DOHH2 (cell line): ENCODE measurements around the gene AK8.

ENCODE experiments used
- H3F3A ChIP-seq: fragments of 200-600 bp; sonication (generic), shearing (Covaris generic); 2 replicates; pipeline ENCODE4 v1.6.0; 2016; ENCODE audit warnings: antibody characterized with exemption, mild to moderate bottlenecking; ENCODE audit not compliant: control insufficient read depth, insufficient read depth
- H3K27ac ChIP-seq: fragments of 200-600 bp; sonication (generic); 2 replicates; pipeline ENCODE4 v1.5.1; 2014; ENCODE audit warnings: low read depth, mild to moderate bottlenecking, low read length, moderate library complexity
- H3K27me3 ChIP-seq: fragments of 200-600 bp; sonication (generic); 2 replicates; pipeline ENCODE4 v1.6.1; 2014; ENCODE audit warnings: mild to moderate bottlenecking, low read length, mixed read lengths; ENCODE audit not compliant: control insufficient read depth
- H3K36me3 ChIP-seq: fragments of 200-600 bp; sonication (generic); 2 replicates; pipeline ENCODE4 v1.6.1; 2014; ENCODE audit warnings: mild to moderate bottlenecking, low read length, moderate library complexity, mixed read lengths; ENCODE audit not compliant: control insufficient read depth
- H3K4me1 ChIP-seq: fragments of 200-600 bp; sonication (generic); 2 replicates; pipeline ENCODE4 v1.6.1; 2014; ENCODE audit warnings: mild to moderate bottlenecking, low read length, mixed read lengths; ENCODE audit not compliant: control insufficient read depth
- H3K4me2 ChIP-seq: fragments of 200-600 bp; sonication (generic); 2 replicates; pipeline ENCODE4 v1.6.0; 2014; ENCODE audit warnings: mild to moderate bottlenecking, low read length, moderate library complexity
- H3K4me3 ChIP-seq: fragments of 200-600 bp; sonication (generic); 2 replicates; pipeline ENCODE4 v1.5.1; 2014; ENCODE audit warnings: mild to moderate bottlenecking, low read length, mixed read lengths
- H3K79me2 ChIP-seq: fragments of 200-600 bp; sonication (generic); 2 replicates; pipeline ENCODE4 v1.6.1; 2014; ENCODE audit warnings: mild to moderate bottlenecking, low read length, mixed read lengths; ENCODE audit not compliant: control insufficient read depth
- H3K9me2 ChIP-seq: fragments of 200-600 bp; sonication (generic); replicated peaks from 2 replicates; pipeline ENCODE4 v1.6.1; 2014; ENCODE audit warnings: mild to moderate bottlenecking, low read length, mixed read lengths; ENCODE audit not compliant: control insufficient read depth
- H3K9me3 ChIP-seq: fragments of 200-600 bp; sonication (generic); 2 replicates; pipeline ENCODE4 v1.6.1; 2014; ENCODE audit warnings: antibody characterized with exemption, low read length, mixed read lengths; ENCODE audit not compliant: control insufficient read depth, insufficient read depth
- H4K20me1 ChIP-seq: fragments of 200-600 bp; sonication (generic); 2 replicates; pipeline ENCODE4 v1.6.0; 2014; ENCODE audit warnings: low read depth, mild to moderate bottlenecking, antibody characterized with exemption, low read length, moderate library complexity; ENCODE audit not compliant: control insufficient read depth, insufficient read depth
- EZH2phosphoT487 ChIP-seq: fragments of 200-600 bp; sonication (generic); IDR thresholded peaks from 2 replicates; pipeline ENCODE4 v1.6.1; 2017; ENCODE audit warnings: borderline replicate concordance, mild to moderate bottlenecking, antibody characterized with exemption, low read length, moderate library complexity, mixed read lengths
- TF ChIP-seq, protein P1 (sequence below): fragments of 200-600 bp; sonication (generic); IDR thresholded peaks from one replicate; pipeline ENCODE4 v1.5.1; 2014; ENCODE audit warnings: antibody characterized with exemption, mild to moderate bottlenecking, low read depth, low read length; ENCODE audit not compliant: poor library complexity, severe bottlenecking

Gene AK8

DNA sequence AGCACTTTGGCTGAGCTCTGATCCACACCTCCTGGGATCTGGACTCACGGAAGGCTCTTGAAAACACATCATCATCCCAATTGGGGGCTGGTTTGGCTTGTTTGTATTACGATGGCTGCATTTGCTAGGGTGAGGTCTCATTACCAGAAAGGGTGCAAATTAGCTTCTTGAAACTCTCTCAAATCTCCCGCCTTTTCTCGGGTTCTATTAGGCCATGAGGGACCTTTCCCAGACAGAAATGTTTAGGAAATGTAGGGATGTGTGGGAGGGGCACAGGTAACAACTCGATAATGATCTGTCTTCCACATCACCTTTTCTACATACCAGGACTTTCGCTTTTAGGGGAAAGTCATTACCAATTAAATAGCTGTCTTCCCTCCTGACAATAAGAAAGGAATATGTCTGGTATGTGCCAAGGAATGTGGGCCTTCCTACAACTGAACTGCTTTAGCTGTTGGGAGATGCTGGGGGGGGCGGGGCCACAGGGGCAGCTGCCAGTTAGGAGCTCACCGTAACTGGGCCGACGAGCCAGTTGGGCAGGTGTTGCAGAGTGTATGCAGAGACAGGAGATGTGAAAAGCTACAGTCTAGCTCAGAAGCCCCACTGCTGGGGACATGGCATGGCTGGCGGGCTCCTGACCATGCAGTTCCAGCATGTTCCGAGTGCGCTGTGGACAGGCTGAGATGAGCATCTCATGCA lies 71.2 kb downstream of the AK8 start:
- Histone ChIP-seq H3K27ac (no peak overlapping the region), H3K36me3 (no peaks in the 10 kb centered on the region), H3K9me2 (no peaks in the 10 kb centered on the region), H3K9me3 (no peaks in the 10 kb centered on the region), H3K4me3 (no peak overlapping the region), H3K4me2 (no peak overlapping the region), H4K20me1 (no peaks in the 10 kb centered on the region), H3K4me1 (peaks cover 20% of the 10 kb centered on the region), H3K79me2 (no peaks in the 10 kb centered on the region), H3F3A (no peaks in the 10 kb centered on the region), H3K27me3 (no peaks in the 10 kb centered on the region; the same call in 1 of the 2 replicates)
- TF ChIP-seq, protein P1, sequence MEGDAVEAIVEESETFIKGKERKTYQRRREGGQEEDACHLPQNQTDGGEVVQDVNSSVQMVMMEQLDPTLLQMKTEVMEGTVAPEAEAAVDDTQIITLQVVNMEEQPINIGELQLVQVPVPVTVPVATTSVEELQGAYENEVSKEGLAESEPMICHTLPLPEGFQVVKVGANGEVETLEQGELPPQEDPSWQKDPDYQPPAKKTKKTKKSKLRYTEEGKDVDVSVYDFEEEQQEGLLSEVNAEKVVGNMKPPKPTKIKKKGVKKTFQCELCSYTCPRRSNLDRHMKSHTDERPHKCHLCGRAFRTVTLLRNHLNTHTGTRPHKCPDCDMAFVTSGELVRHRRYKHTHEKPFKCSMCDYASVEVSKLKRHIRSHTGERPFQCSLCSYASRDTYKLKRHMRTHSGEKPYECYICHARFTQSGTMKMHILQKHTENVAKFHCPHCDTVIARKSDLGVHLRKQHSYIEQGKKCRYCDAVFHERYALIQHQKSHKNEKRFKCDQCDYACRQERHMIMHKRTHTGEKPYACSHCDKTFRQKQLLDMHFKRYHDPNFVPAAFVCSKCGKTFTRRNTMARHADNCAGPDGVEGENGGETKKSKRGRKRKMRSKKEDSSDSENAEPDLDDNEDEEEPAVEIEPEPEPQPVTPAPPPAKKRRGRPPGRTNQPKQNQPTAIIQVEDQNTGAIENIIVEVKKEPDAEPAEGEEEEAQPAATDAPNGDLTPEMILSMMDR, result no peak
- no peak for TF ChIP-seq EZH2phosphoT487

DNA sequence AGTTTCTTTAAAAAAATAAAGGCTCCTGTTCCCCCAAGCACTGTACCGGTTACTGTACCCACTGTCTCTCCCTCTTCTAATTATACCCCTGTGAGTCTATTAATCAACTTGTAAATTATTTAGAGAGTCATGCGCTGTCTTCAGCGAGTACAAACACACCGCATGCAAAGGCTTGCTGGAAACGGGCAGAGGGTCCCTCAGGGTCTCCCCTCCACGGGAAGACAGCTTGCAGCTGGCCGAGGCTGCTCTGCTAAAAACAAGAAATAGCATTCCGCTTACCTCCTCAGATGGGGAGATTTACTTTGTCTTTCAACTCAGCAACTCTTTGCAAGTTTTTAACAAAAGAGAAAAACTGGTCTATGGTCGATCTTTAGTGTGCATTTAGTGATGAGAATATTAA lies 71.8 kb downstream of the AK8 start:
- no peaks in the 10 kb centered on the region for H3K9me2 ChIP-seq
- no peaks in the 10 kb centered on the region for H3K36me3 ChIP-seq
- TF ChIP-seq EZH2phosphoT487, result no peak
- TF ChIP-seq, protein P1, result no peak
- H3K4me3 ChIP-seq, result no peak overlapping the region
- no peaks in the 10 kb centered on the region for H3F3A ChIP-seq
- peaks cover 20% of the 10 kb centered on the region for H3K4me1 ChIP-seq
- H3K27ac ChIP-seq, result no peak overlapping the region
- no peaks in the 10 kb centered on the region for H3K9me3 ChIP-seq
- no peaks in the 10 kb centered on the region for H3K79me2 ChIP-seq
- H3K4me2 ChIP-seq, result no peak overlapping the region
- H4K20me1 ChIP-seq, result no peaks in the 10 kb centered on the region
- H3K27me3 ChIP-seq, result no peaks in the 10 kb centered on the region; the same call in 1 of the 2 replicates

DNA sequence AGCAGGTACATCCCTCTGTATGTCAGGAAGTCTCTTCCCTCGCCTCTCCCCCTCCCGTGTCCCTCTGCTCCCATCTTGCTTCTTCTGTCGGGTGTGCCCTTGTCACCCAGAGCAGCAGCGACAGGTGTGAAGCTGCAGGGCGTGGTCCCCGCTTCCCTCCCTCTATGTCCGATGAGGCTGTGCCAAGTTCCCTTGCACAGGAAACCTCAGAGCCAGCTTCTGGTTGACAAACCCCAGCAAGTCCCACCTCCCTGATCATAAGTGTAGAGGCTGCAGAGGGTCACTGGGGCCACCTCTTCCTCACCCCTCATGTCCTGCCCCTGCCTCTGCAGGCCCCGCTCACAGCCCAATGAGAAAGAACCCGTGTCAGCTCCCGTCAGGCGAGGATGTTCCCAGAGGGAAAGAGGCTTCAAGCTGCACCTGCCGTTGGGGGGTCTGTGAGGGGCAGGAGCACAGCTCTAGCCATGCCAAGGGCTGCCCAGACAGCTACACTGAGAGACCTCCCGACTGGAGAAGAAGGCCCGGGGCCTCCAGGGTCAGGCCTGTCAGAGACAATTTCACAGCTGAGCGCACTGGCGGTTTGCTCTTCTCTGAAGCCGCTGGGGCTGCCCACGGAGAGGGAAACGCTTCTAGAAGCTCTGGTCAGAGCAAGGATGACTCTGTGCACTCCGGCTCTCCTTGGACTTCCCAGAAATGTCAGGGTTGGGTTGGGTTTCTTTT lies 73.3 kb downstream of the AK8 start:
- H3K9me3 ChIP-seq, result no peaks in the 10 kb centered on the region
- H3K27me3 ChIP-seq, result no peaks in the 10 kb centered on the region; the same call in 1 of the 2 replicates
- H3K4me1 ChIP-seq, result peaks cover 18% of the 10 kb centered on the region

More for the DNA sequence above, 73.3 kb downstream of the AK8 start:
- Histone ChIP-seq H3K79me2 (no peaks in the 10 kb centered on the region), H4K20me1 (no peaks in the 10 kb centered on the region), H3F3A (no peaks in the 10 kb centered on the region), H3K9me2 (no peaks in the 10 kb centered on the region), H3K4me3 (no peak overlapping the region), H3K27ac (no peak overlapping the region), H3K4me2 (peak overlapping the region; percentile 27; the same call in 1 of the 2 replicates), H3K36me3 (no peaks in the 10 kb centered on the region)
- TF ChIP-seq EZH2phosphoT487, result no peak
- TF ChIP-seq, protein P1, result no peak
